ENCODE measurements around the gene TACR1.
A peak's percentile ranks its signal among the peaks of the same experiment; 100 is the strongest.
"Not testable (repeated sequence)": the region's sequence is repeated elsewhere in the genome, so short reads cannot be mapped to it uniquely, and the experiment has no call there.

Gene TACR1

GRCh38 chr2:75199428-75200011, at the start of gene TACR1:
Gene TACR1, minus strand, starts transcription at chr2:75199520. Its CDS starts 586 bp downstream, at chr2:75198934.
- DNase-seq = peak; percentile 32

GRCh38 chr2:75248581-75248980, 49.3 kb upstream of the TACR1 start:
- DNase-seq = not testable (repeated sequence)

GRCh38 chr2:75246441-75247167, 47.3 kb upstream of the TACR1 start:
- DNase-seq = no peak

- no peak for DNase-seq
Measured at GRCh38 chr2:75243219-75243618, 43.9 kb upstream of the TACR1 start.

- DNase-seq = no peak
Measured at GRCh38 chr2:75241696-75242095, 42.4 kb upstream of the TACR1 start.

GRCh38 chr2:75238670-75239330, 39.5 kb upstream of the TACR1 start:
- DNase-seq = no peak

GRCh38 chr2:75237296-75237695, 38.0 kb upstream of the TACR1 start:
- no peak for DNase-seq

- DNase-seq = no peak
Measured at GRCh38 chr2:75233965-75234364, 34.6 kb upstream of the TACR1 start.

GRCh38 chr2:75226617-75227016, 27.3 kb upstream of the TACR1 start:
- no peak for DNase-seq

- no peak for DNase-seq
Measured at GRCh38 chr2:75226099-75226498, 26.8 kb upstream of the TACR1 start.

GRCh38 chr2:75224636-75225094, 25.3 kb upstream of the TACR1 start:
- DNase-seq = no peak

- DNase-seq = no peak
Measured at GRCh38 chr2:75222527-75222926, 23.2 kb upstream of the TACR1 start.

GRCh38 chr2:75221862-75222261, 22.5 kb upstream of the TACR1 start:
- DNase-seq = no peak

- DNase-seq = not testable (repeated sequence)
Measured at GRCh38 chr2:75219213-75219612, 19.9 kb upstream of the TACR1 start.

GRCh38 chr2:75211266-75211770, 12.0 kb upstream of the TACR1 start:
- no peak for DNase-seq

GRCh38 chr2:75210409-75210808, 11.1 kb upstream of the TACR1 start:
- no peak for DNase-seq

- no peak for DNase-seq
Measured at GRCh38 chr2:75208738-75209137, 9.4 kb upstream of the TACR1 start.

- no peak for DNase-seq
Measured at GRCh38 chr2:75204833-75205232, 5.5 kb upstream of the TACR1 start.

GRCh38 chr2:75202359-75202758, 3.0 kb upstream of the TACR1 start:
- no peak for DNase-seq

GRCh38 chr2:75200140-75201096, 1.1 kb upstream of the TACR1 start:
- DNase-seq = no peak

- DNase-seq = no peak
Measured at GRCh38 chr2:75195076-75195691, 4.1 kb downstream of the TACR1 start.

GRCh38 chr2:75194184-75194868, 5.0 kb downstream of the TACR1 start:
- DNase-seq = no peak

All from activated CD8-positive, alpha-beta memory T cell treated with anti-CD3 and anti-CD28 coated beads, Interleukin-2, amount 50 U/mL, for 4 hours (primary cell).